Right lobe of liver (tissue), 4 donors: Measurements from ENCODE around the gene PCMTD2.
A peak's percentile ranks its signal among the peaks of the same experiment; 100 is the strongest.

Experiments used
- POLR2A ChIP-seq: fragments of 450-650 bp; IDR thresholded peaks from one replicate; pipeline ENCODE4 v1.6.1; 2017; ENCODE audit warnings: antibody characterized with exemption, mild to moderate bottlenecking
- TF ChIP-seq, protein P1 (sequence below), 4 donors: fragments of 200-600 bp in 3 of 4; fragments of 450-650 bp in 1 of 4; IDR thresholded peaks; one replicate each; pipeline versions ENCODE4 v1.5.1 to v1.8.0; 2016 to 2022; ENCODE audit warnings: antibody characterized with exemption in 4 of 4, mild to moderate bottlenecking in 2 of 4
- donor health status: DM: no; HTN: no; CAD: no.
- donor health status: DM: no; HTN: no; CAD: no.
- donor health status: DM: no; HTN: yes; CAD: no.

DNA sequence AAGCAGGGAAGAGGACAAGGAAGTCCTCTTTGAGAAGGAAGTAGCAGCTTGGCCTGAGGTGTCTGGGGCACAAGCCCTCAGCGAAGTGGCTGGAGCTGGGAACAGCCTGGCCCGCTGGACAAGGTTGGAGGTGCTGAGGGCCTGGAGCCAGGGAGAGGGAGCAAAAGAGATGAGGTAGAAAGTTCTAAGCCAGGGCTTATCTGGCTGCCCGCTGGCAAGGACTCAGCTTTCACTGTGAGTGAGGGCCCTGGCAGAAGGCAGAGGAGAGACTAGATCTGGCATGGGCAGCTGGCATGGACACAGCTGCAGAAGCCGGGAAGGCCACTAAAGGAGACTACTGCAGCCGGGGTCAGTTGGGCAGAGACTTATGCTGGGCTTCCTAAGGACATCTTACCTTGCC, 21.8 kb upstream of the PCMTD2 start:
- TF ChIP-seq, protein P1, sequence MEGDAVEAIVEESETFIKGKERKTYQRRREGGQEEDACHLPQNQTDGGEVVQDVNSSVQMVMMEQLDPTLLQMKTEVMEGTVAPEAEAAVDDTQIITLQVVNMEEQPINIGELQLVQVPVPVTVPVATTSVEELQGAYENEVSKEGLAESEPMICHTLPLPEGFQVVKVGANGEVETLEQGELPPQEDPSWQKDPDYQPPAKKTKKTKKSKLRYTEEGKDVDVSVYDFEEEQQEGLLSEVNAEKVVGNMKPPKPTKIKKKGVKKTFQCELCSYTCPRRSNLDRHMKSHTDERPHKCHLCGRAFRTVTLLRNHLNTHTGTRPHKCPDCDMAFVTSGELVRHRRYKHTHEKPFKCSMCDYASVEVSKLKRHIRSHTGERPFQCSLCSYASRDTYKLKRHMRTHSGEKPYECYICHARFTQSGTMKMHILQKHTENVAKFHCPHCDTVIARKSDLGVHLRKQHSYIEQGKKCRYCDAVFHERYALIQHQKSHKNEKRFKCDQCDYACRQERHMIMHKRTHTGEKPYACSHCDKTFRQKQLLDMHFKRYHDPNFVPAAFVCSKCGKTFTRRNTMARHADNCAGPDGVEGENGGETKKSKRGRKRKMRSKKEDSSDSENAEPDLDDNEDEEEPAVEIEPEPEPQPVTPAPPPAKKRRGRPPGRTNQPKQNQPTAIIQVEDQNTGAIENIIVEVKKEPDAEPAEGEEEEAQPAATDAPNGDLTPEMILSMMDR (IDR thresholded peaks at IDR 0.05): no peak
- TF ChIP-seq POLR2A: peak; percentile 32
